Astrocyte of the spinal cord (primary cell): ENCODE data around the gene CDH8.

ENCODE experiments used
- DNase-seq: peaks from one replicate; pipeline ENCODE4 v3.0.0; 2011; ENCODE audit warnings: low read depth, low spot score
- H3K4me3 ChIP-seq: 2 replicates; pipeline ENCODE4 v1.5.1; 2011; ENCODE audit warnings: low read depth, mild to moderate bottlenecking, low read length, moderate library complexity
- CTCF ChIP-seq: IDR thresholded peaks from 2 replicates; pipeline ENCODE4 v1.5.1; 2012; ENCODE audit warnings: low read depth, mild to moderate bottlenecking, low read length, inconsistent platforms
- in situ Hi-C: cut with HindIII; loops from 2 replicates; pipeline ENCODE4 v1.10.0; 2017; ENCODE audit warnings: low sequenced_read_pairs

The CDH8 gene

GRCh38 chr16:62035115-62036092 is 834 bp downstream of the CDH8 start:
- in situ Hi-C loops = no loop called here
- peak overlapping the region; percentile 37 for H3K4me3 ChIP-seq
- no peak for TF ChIP-seq CTCF
- peak; percentile 27 for DNase-seq

GRCh38 chr16:62034231-62035114 is 1.8 kb downstream of the CDH8 start:
- peak overlapping the region; percentile 37 for H3K4me3 ChIP-seq
- DNase-seq = peak; percentile 14
- in situ Hi-C loops = no loop called here
- no peak for TF ChIP-seq CTCF

- no peak for TF ChIP-seq CTCF
- in situ Hi-C loops = no loop called here
- DNase-seq = no peak
- no peak overlapping the region for H3K4me3 ChIP-seq
Observed at GRCh38 chr16:62033065-62033464, 3.2 kb downstream of the CDH8 start.

GRCh38 chr16:62029947-62030346 is 6.3 kb downstream of the CDH8 start:
- H3K4me3 ChIP-seq = no peak overlapping the region
- in situ Hi-C loops = no loop called here
- no peak for DNase-seq
- no peak for TF ChIP-seq CTCF

GRCh38 chr16:62022688-62023087 is 13.6 kb downstream of the CDH8 start:
- DNase-seq = no peak
- in situ Hi-C loops = no loop called here
- H3K4me3 ChIP-seq = no peak overlapping the region
- no peak for TF ChIP-seq CTCF

- no peak for TF ChIP-seq CTCF
Observed at GRCh38 chr16:62021161-62021581, 15.1 kb downstream of the CDH8 start.

More at GRCh38 chr16:62021161-62021581, 15.1 kb downstream of the CDH8 start:
- in situ Hi-C loops = no loop called here
- H3K4me3 ChIP-seq = no peak overlapping the region
- peak; percentile 2 for DNase-seq
